ENCODE results near the gene CNP. TPM values are rescaled to one million over a fixed set of nuclear protein-coding genes. Genes with fewer than 3 reads are reported as not detected.

CNP gene
- total and polyA plus RNA-seq, 7 donors, result 24.0 to 71.3 (median 52.0) TPM

GRCh38 chr17:41941168-41941567 is 25.4 kb upstream of the CNP start:
- TF ChIP-seq POLR2A (IDR thresholded peaks at IDR 0.05) (no peak), CTCF (IDR thresholded peaks at IDR 0.05) (no peak), EP300 (IDR thresholded peaks at IDR 0.05) (no peak), POLR2AphosphoS5 (IDR thresholded peaks at IDR 0.05) (no peak)
- no peaks in the 10 kb centered on the region for H3K27me3 ChIP-seq
- peaks cover 0 to 8% (median 0%) of the 10 kb centered on the region in 4 donors for H3K36me3 ChIP-seq
- DNase-seq, result no peak
- H3K9me3 ChIP-seq, result no peaks in the 10 kb centered on the region
- intact Hi-C loops (cut with DNase I), result no loop called here
- no peak overlapping the region for H3K4me3 ChIP-seq
- WGBS, 2 donors, result 90 to 95% methylated on average over 5 of the region's 5 CpGs
- H3K4me1 ChIP-seq, result no peaks in the 10 kb centered on the region
- no peak overlapping the region for H3K27ac ChIP-seq

GRCh38 chr17:41942626-41943373 is 23.8 kb upstream of the CNP start:
- TF ChIP-seq EP300 (IDR thresholded peaks at IDR 0.05) (no peak), POLR2AphosphoS5 (IDR thresholded peaks at IDR 0.05) (no peak), POLR2A (IDR thresholded peaks at IDR 0.05) (no peak), CTCF (IDR thresholded peaks at IDR 0.05) (no peak)
- no peak overlapping the region for H3K27ac ChIP-seq
- DNase-seq, result no peak
- intact Hi-C loops (cut with DNase I), result no loop called here
- H3K9me3 ChIP-seq, result no peaks in the 10 kb centered on the region
- H3K27me3 ChIP-seq, result no peaks in the 10 kb centered on the region
- no peak overlapping the region for H3K4me3 ChIP-seq
- no peaks in the 10 kb centered on the region for H3K36me3 ChIP-seq
- H3K4me1 ChIP-seq, result no peaks in the 10 kb centered on the region
- WGBS, 2 donors, result 93 to 97% methylated on average over 8 of the region's 8 CpGs

GRCh38 chr17:41943492-41943891 is 23.1 kb upstream of the CNP start:
- no peak for DNase-seq
- whole genome bisulfite sequencing, 2 donors, result 94 to 95% methylated on average over 3 of the region's 3 CpGs
- TF ChIP-seq POLR2AphosphoS5 (IDR thresholded peaks at IDR 0.05) (no peak), EP300 (IDR thresholded peaks at IDR 0.05) (no peak), POLR2A (IDR thresholded peaks at IDR 0.05) (no peak), CTCF (IDR thresholded peaks at IDR 0.05) (no peak)

GRCh38 chr17:41944943-41945342 is 21.7 kb upstream of the CNP start:
- Histone ChIP-seq H3K36me3 (no peaks in the 10 kb centered on the region), H3K4me1 (no peaks in the 10 kb centered on the region), H3K4me3 (no peak overlapping the region), H3K9me3 (no peaks in the 10 kb centered on the region), H3K27ac (no peak overlapping the region), H3K27me3 (no peaks in the 10 kb centered on the region)
- DNase-seq, result no peak
- intact Hi-C loops (cut with DNase I), result no loop called here
- 82 to 83% methylated on average over 3 of the region's 3 CpGs for WGBS, 2 donors
- TF ChIP-seq CTCF (IDR thresholded peaks at IDR 0.05), result no peak
- TF ChIP-seq EP300 (IDR thresholded peaks at IDR 0.05), result no peak
- no peak for TF ChIP-seq POLR2AphosphoS5 (IDR thresholded peaks at IDR 0.05)
- TF ChIP-seq POLR2A (IDR thresholded peaks at IDR 0.05), result no peak

More at GRCh38 chr17:41943492-41943891, 23.1 kb upstream of the CNP start:
- intact Hi-C loops (cut with DNase I), result no loop called here
- no peak overlapping the region for H3K27ac ChIP-seq
- no peak overlapping the region for H3K4me3 ChIP-seq
- no peaks in the 10 kb centered on the region for H3K36me3 ChIP-seq
- H3K9me3 ChIP-seq, result no peaks in the 10 kb centered on the region
- H3K27me3 ChIP-seq, result no peaks in the 10 kb centered on the region
- no peaks in the 10 kb centered on the region for H3K4me1 ChIP-seq
